GM12892 (cell line): ENCODE results near the gene CD3E.

Experiments
- POLR2A ChIP-seq: IDR thresholded peaks from 2 replicates; pipeline ENCODE4 v1.6.1; 2011; ENCODE audit warnings: low read depth, low read length, control low read depth
- POLR2AphosphoS5 ChIP-seq: IDR thresholded peaks from 2 replicates; pipeline ENCODE4 v1.6.1; 2011; ENCODE audit warnings: low read depth, low read length, control low read depth
- TAF1 ChIP-seq: IDR thresholded peaks from 2 replicates; pipeline ENCODE4 v1.6.1; 2011; ENCODE audit warnings: low read depth, mild to moderate bottlenecking, control low read depth, low read length, borderline replicate concordance

- TF ChIP-seq POLR2A (no peak), POLR2AphosphoS5 (no peak), TAF1 (no peak)
Measured at GRCh38 chr11:118272001-118272400, 32.5 kb upstream of the CD3E start.
